GM18907 (cell line): ENCODE results near the gene SPEF1.
"Not testable (repeated sequence)": the region's sequence is repeated elsewhere in the genome, so short reads cannot be mapped to it uniquely, and the experiment has no call there.

Source experiments
- ATAC-seq: cut with Tn5 transposase; IDR thresholded peaks from one replicate; pipeline ENCODE4 v1.9.1; 2021; ENCODE audit warnings: mild to moderate bottlenecking, moderate library complexity; ENCODE audit not compliant: unreplicated experiment

SPEF1 gene

GRCh38 chr20:3781153-3781910 lies at the start of gene SPEF1:
Gene SPEF1, minus strand, starts transcription at chr20:3781448. Its CDS starts 161 bp downstream, at chr20:3781287.
- peak; percentile 52 for ATAC-seq

GRCh38 chr20:3829891-3830290 lies 48.6 kb upstream of the SPEF1 start:
- ATAC-seq, result not testable (repeated sequence)

- no peak for ATAC-seq
Observed at GRCh38 chr20:3828798-3829197, 47.5 kb upstream of the SPEF1 start.

- ATAC-seq, result no peak
Observed at GRCh38 chr20:3826420-3826819, 45.2 kb upstream of the SPEF1 start.

GRCh38 chr20:3825526-3825925 lies 44.3 kb upstream of the SPEF1 start:
- no peak for ATAC-seq

- ATAC-seq, result no peak
Observed at GRCh38 chr20:3823881-3824280, 42.6 kb upstream of the SPEF1 start.

GRCh38 chr20:3821996-3822395 lies 40.7 kb upstream of the SPEF1 start:
- ATAC-seq, result no peak

GRCh38 chr20:3820901-3821727 lies 39.9 kb upstream of the SPEF1 start:
- ATAC-seq, result no peak

- peak; percentile 77 for ATAC-seq
Observed at GRCh38 chr20:3820048-3820900, 39.0 kb upstream of the SPEF1 start, which contains the start of gene AP5S1. Gene AP5S1, plus strand, starts transcription at chr20:3820547. Its CDS starts 1,571 bp downstream, at chr20:3822118.

- ATAC-seq, result no peak
Observed at GRCh38 chr20:3819411-3820047, 38.3 kb upstream of the SPEF1 start.

- ATAC-seq, result no peak
Observed at GRCh38 chr20:3818155-3819151, 37.2 kb upstream of the SPEF1 start.

- no peak for ATAC-seq
Observed at GRCh38 chr20:3815703-3816315, 34.6 kb upstream of the SPEF1 start.

- ATAC-seq, result no peak
Observed at GRCh38 chr20:3814928-3815495, 33.8 kb upstream of the SPEF1 start.

GRCh38 chr20:3813848-3814581 lies 32.8 kb upstream of the SPEF1 start:
- no peak for ATAC-seq

GRCh38 chr20:3812975-3813847 lies 32.0 kb upstream of the SPEF1 start:
- no peak for ATAC-seq

- ATAC-seq, result no peak
Observed at GRCh38 chr20:3812259-3812681, 31.0 kb upstream of the SPEF1 start.
